HUES48 (cell line): Measurements from ENCODE around the gene PCDHGC3.
A peak's percentile ranks its signal among the peaks of the same experiment; 100 is the strongest.

Experiments
- H3K27ac ChIP-seq: one replicate; pipeline ENCODE4 v1.7.0; 2013; ENCODE audit warnings: low read depth, low read length, inconsistent platforms
- H3K27me3 ChIP-seq: 2 replicates; pipeline ENCODE4 v1.6.1; 2013; ENCODE audit warnings: mild to moderate bottlenecking, low read length; ENCODE audit not compliant: control insufficient read depth, insufficient read depth
- H3K36me3 ChIP-seq: 2 replicates; pipeline ENCODE4 v1.6.1; 2013; ENCODE audit warnings: low read length; ENCODE audit not compliant: control insufficient read depth, insufficient read depth
- H3K4me1 ChIP-seq: 2 replicates; pipeline ENCODE4 v1.6.1; 2013; ENCODE audit warnings: mild to moderate bottlenecking, low read length; ENCODE audit not compliant: control insufficient read depth, insufficient read depth
- H3K4me3 ChIP-seq: 2 replicates; pipeline ENCODE4 v1.5.1; 2013; ENCODE audit warnings: mild to moderate bottlenecking, low read depth, low read length
- H3K9ac ChIP-seq: 2 replicates; pipeline ENCODE4 v1.6.1; 2013; ENCODE audit warnings: mild to moderate bottlenecking, low read depth, low read length, moderate library complexity
- H3K9me3 ChIP-seq: 2 replicates; pipeline ENCODE4 v1.6.1; 2013; ENCODE audit warnings: low read length; ENCODE audit not compliant: control insufficient read depth, insufficient read depth

The PCDHGC3 gene

GRCh38 chr5:141493500-141494422 lies 18.0 kb downstream of the PCDHGC3 start:
- Histone ChIP-seq H3K27me3 (peaks cover 72% of the 10 kb centered on the region), H3K4me3 (no peak overlapping the region), H3K9me3 (no peaks in the 10 kb centered on the region), H3K4me1 (peaks cover 33% of the 10 kb centered on the region), H3K36me3 (no peaks in the 10 kb centered on the region), H3K9ac (no peak overlapping the region), H3K27ac (peak overlapping the region; percentile 81)

- Histone ChIP-seq H3K9me3 (no peaks in the 10 kb centered on the region), H3K36me3 (no peaks in the 10 kb centered on the region), H3K27ac (peak overlapping the region; percentile 81), H3K4me3 (peak overlapping the region; percentile 48), H3K4me1 (peaks cover 33% of the 10 kb centered on the region), H3K9ac (no peak overlapping the region), H3K27me3 (peaks cover 62% of the 10 kb centered on the region)
Measured at GRCh38 chr5:141494761-141495452, 19.1 kb downstream of the PCDHGC3 start.

- H3K9ac ChIP-seq, result no peak overlapping the region
Measured at GRCh38 chr5:141495453-141495811, 19.7 kb downstream of the PCDHGC3 start.

GRCh38 chr5:141496038-141496437 lies 20.3 kb downstream of the PCDHGC3 start:
- Histone ChIP-seq H3K4me1 (peaks cover 32% of the 10 kb centered on the region), H3K27me3 (peaks cover 50% of the 10 kb centered on the region), H3K36me3 (no peaks in the 10 kb centered on the region), H3K4me3 (peak overlapping the region; percentile 12), H3K9me3 (no peaks in the 10 kb centered on the region), H3K27ac (peak overlapping the region; percentile 60), H3K9ac (no peak overlapping the region)

More at GRCh38 chr5:141495453-141495811, 19.7 kb downstream of the PCDHGC3 start:
- Histone ChIP-seq H3K27ac (peak overlapping the region; percentile 81), H3K4me3 (peak overlapping the region; percentile 48), H3K36me3 (no peaks in the 10 kb centered on the region), H3K4me1 (peaks cover 33% of the 10 kb centered on the region), H3K27me3 (peaks cover 57% of the 10 kb centered on the region), H3K9me3 (no peaks in the 10 kb centered on the region)

- Histone ChIP-seq H3K27me3 (no peaks in the 10 kb centered on the region), H3K9me3 (no peaks in the 10 kb centered on the region), H3K4me3 (no peak overlapping the region), H3K4me1 (no peaks in the 10 kb centered on the region), H3K9ac (no peak overlapping the region), H3K36me3 (no peaks in the 10 kb centered on the region), H3K27ac (no peak overlapping the region)
Measured at GRCh38 chr5:141501761-141502160, 26.0 kb downstream of the PCDHGC3 start.

GRCh38 chr5:141503681-141504080 lies 27.9 kb downstream of the PCDHGC3 start:
- H3K9ac ChIP-seq, result no peak overlapping the region
- H3K27me3 ChIP-seq, result no peaks in the 10 kb centered on the region
- peaks cover 13% of the 10 kb centered on the region for H3K4me1 ChIP-seq
- H3K9me3 ChIP-seq, result no peaks in the 10 kb centered on the region
- H3K36me3 ChIP-seq, result no peaks in the 10 kb centered on the region
- H3K4me3 ChIP-seq, result no peak overlapping the region
- no peak overlapping the region for H3K27ac ChIP-seq

- Histone ChIP-seq H3K4me1 (peaks cover 16% of the 10 kb centered on the region), H3K4me3 (no peak overlapping the region), H3K9ac (no peak overlapping the region), H3K27me3 (no peaks in the 10 kb centered on the region), H3K27ac (no peak overlapping the region), H3K9me3 (no peaks in the 10 kb centered on the region), H3K36me3 (no peaks in the 10 kb centered on the region)
Measured at GRCh38 chr5:141504216-141504615, 28.4 kb downstream of the PCDHGC3 start.

- no peaks in the 10 kb centered on the region for H3K9me3 ChIP-seq
- H3K27me3 ChIP-seq, result no peaks in the 10 kb centered on the region
- H3K4me1 ChIP-seq, result peaks cover 18% of the 10 kb centered on the region
- no peak overlapping the region for H3K4me3 ChIP-seq
- H3K9ac ChIP-seq, result no peak overlapping the region
- no peak overlapping the region for H3K27ac ChIP-seq
- H3K36me3 ChIP-seq, result no peaks in the 10 kb centered on the region
Measured at GRCh38 chr5:141506381-141507155, 30.8 kb downstream of the PCDHGC3 start.

GRCh38 chr5:141507387-141508091 lies 31.8 kb downstream of the PCDHGC3 start:
- Histone ChIP-seq H3K9ac (no peak overlapping the region), H3K4me1 (peaks cover 18% of the 10 kb centered on the region), H3K27me3 (no peaks in the 10 kb centered on the region), H3K4me3 (no peak overlapping the region), H3K27ac (no peak overlapping the region), H3K9me3 (no peaks in the 10 kb centered on the region), H3K36me3 (no peaks in the 10 kb centered on the region)

GRCh38 chr5:141508440-141508797 lies 32.7 kb downstream of the PCDHGC3 start:
- Histone ChIP-seq H3K4me3 (peak overlapping the region; percentile 35), H3K27ac (peak overlapping the region; percentile 75), H3K4me1 (peaks cover 18% of the 10 kb centered on the region), H3K36me3 (no peaks in the 10 kb centered on the region), H3K9ac (no peak overlapping the region), H3K27me3 (peaks cover 4% of the 10 kb centered on the region), H3K9me3 (no peaks in the 10 kb centered on the region)
